SK-N-SH (cell line): ENCODE measurements around the gene LRRC1. TPM values are rescaled to one million over a fixed set of nuclear protein-coding genes. Genes with fewer than 3 reads are reported as not detected.

Experiments used
- CTCF ChIA-PET: fragments of 300-600, 350-600 bp; formaldehyde crosslinking; extraction: SDS; loops from one replicate; lab custom pipeline; 2021; lab: Yijun Ruan, JAX
- POLR2A ChIA-PET: fragments of 350-600 bp; sonication (Branson Sonifier 250); formaldehyde crosslinking; extraction: SDS; loops from one replicate; lab custom pipeline; 2020; ENCODE audit warnings: antibody characterized with exemption, inconsistent platforms; lab: Yijun Ruan, JAX
- DNase-seq: peaks from one replicate; pipeline ENCODE4 v3.0.0; 2012
- H2AFZ ChIP-seq: fragments of 200-600 bp; sonication (generic); 2 replicates; pipeline ENCODE4 v1.8.1; 2016; ENCODE audit warnings: antibody characterized with exemption, mild to moderate bottlenecking, low read depth
- H3F3A ChIP-seq: fragments of 200-600 bp; sonication (generic); replicated peaks from 2 replicates; pipeline ENCODE3; 2016; ENCODE audit warnings: antibody characterized with exemption, mild to moderate bottlenecking; ENCODE audit not compliant: insufficient read depth
- H3K27ac ChIP-seq, 2 experiments: fragments of 200-500 bp in 1 of 2; fragments of 200-600 bp in 1 of 2; sonication (Bioruptor generic) in 1 of 2; sonication (generic), shearing (Covaris generic) in 1 of 2; 2 replicates each; pipeline versions ENCODE4 v1.5.1 to v1.6.1; 2014 to 2016; ENCODE audit warnings: low read depth in 2 of 2, inconsistent platforms in 1 of 2, low read length in 1 of 2, mild to moderate bottlenecking in 1 of 2, mixed read lengths in 1 of 2
- H3K27me3 ChIP-seq: fragments of 200-600 bp; sonication (generic), shearing (Covaris generic); 2 replicates; pipeline ENCODE4 v1.6.1; 2016; ENCODE audit warnings: mixed run types; ENCODE audit not compliant: insufficient read depth
- H3K36me3 ChIP-seq, 2 experiments: fragments of 200-500 bp in 1 of 2; fragments of 200-600 bp in 1 of 2; sonication (Bioruptor generic) in 1 of 2; sonication (generic) in 1 of 2; replicated peaks in 1 of 2; 2 replicates each; pipeline versions ENCODE3 to v1.5.1; 2014 to 2016; ENCODE audit warnings: low read length in 1 of 2, mild to moderate bottlenecking in 1 of 2; ENCODE audit not compliant: insufficient read depth in 2 of 2, control insufficient read depth in 1 of 2
- H3K4me1 ChIP-seq, 2 experiments: fragments of 200-500 bp in 1 of 2; fragments of 200-600 bp in 1 of 2; sonication (Bioruptor generic) in 1 of 2; sonication (generic), shearing (Covaris generic) in 1 of 2; 2 replicates each; pipeline versions ENCODE4 v1.5.1 to v1.6.1; 2014 to 2016; ENCODE audit warnings: low read depth in 1 of 2, low read length in 1 of 2, mixed run types in 1 of 2; ENCODE audit not compliant: insufficient read depth in 2 of 2, control insufficient read depth in 1 of 2
- H3K4me2 ChIP-seq: fragments of 200-600 bp; sonication (generic), shearing (Covaris generic); 2 replicates; pipeline ENCODE4 v1.6.1; 2017; ENCODE audit warnings: mixed run types
- H3K4me3 ChIP-seq, 2 experiments: fragments of 200-500 bp in 1 of 2; fragments of 200-600 bp in 1 of 2; sonication (Bioruptor generic) in 1 of 2; sonication (generic), shearing (Covaris generic) in 1 of 2; 2 replicates each; pipeline versions ENCODE4 v1.5.1 to v1.8.1; 2014 to 2016; ENCODE audit warnings: low read depth in 2 of 2, inconsistent platforms in 1 of 2, low read length in 1 of 2, mild to moderate bottlenecking in 1 of 2, mixed read lengths in 1 of 2, moderate library complexity in 1 of 2
- H3K79me2 ChIP-seq: fragments of 200-600 bp; sonication (generic); 2 replicates; pipeline ENCODE4 v1.8.1; 2017; ENCODE audit warnings: mild to moderate bottlenecking; ENCODE audit not compliant: insufficient read depth
- H3K9ac ChIP-seq: fragments of 200-600 bp; sonication (generic); 2 replicates; pipeline ENCODE4 v1.6.1; 2017; ENCODE audit warnings: mixed run types
- H3K9me2 ChIP-seq: fragments of 200-600 bp; sonication (generic); 2 replicates; pipeline ENCODE4 v1.6.1; 2017; ENCODE audit warnings: mixed run types
- H3K9me3 ChIP-seq: fragments of 200-600 bp; sonication (generic); 2 replicates; pipeline ENCODE4 v1.6.1; 2017; ENCODE audit warnings: mixed run types, mild to moderate bottlenecking, moderate library complexity
- H4K20me1 ChIP-seq: fragments of 200-600 bp; sonication (generic); 2 replicates; pipeline ENCODE4 v1.6.1; 2017; ENCODE audit warnings: mild to moderate bottlenecking, mixed run types; ENCODE audit not compliant: insufficient read depth
- ELF1 ChIP-seq: IDR thresholded peaks from 2 replicates; pipeline ENCODE4 v1.4.0; 2012
- EZH2phosphoT487 ChIP-seq: fragments of 200-600 bp; sonication (generic); IDR thresholded peaks from 2 replicates; pipeline ENCODE4 v1.6.1; 2017; ENCODE audit warnings: low read depth, mixed run types, mild to moderate bottlenecking, antibody characterized with exemption, moderate library complexity, borderline replicate concordance
- FOSL2 ChIP-seq: IDR thresholded peaks from 2 replicates; pipeline ENCODE4 v1.4.0; 2012; ENCODE audit warnings: low read depth, mild to moderate bottlenecking, moderate library complexity, borderline replicate concordance
- FOXM1 ChIP-seq: IDR thresholded peaks from 2 replicates; pipeline ENCODE4 v1.4.0; 2012; ENCODE audit warnings: low read depth, mild to moderate bottlenecking
- GABPA ChIP-seq: IDR thresholded peaks from 2 replicates; pipeline ENCODE4 v1.4.0; 2012; ENCODE audit warnings: low read depth, mild to moderate bottlenecking
- MEF2A ChIP-seq: IDR thresholded peaks from 2 replicates; pipeline ENCODE4 v1.4.0; 2012; ENCODE audit warnings: low read depth, borderline replicate concordance
- MXI1 ChIP-seq: IDR thresholded peaks from 2 replicates; pipeline ENCODE4 v1.6.1; 2012; ENCODE audit warnings: mild to moderate bottlenecking, low read depth, low read length, improper control_type of control experiment
- NRF1 ChIP-seq: IDR thresholded peaks from 2 replicates; pipeline ENCODE4 v1.6.1; 2012; ENCODE audit warnings: low read depth, mild to moderate bottlenecking, low read length
- RAD21 ChIP-seq: IDR thresholded peaks from 2 replicates; pipeline ENCODE4 v1.6.1; 2012; ENCODE audit warnings: mild to moderate bottlenecking, low read length
- RFX5 ChIP-seq: IDR thresholded peaks from 2 replicates; pipeline ENCODE4 v1.6.1; 2012; ENCODE audit warnings: mild to moderate bottlenecking, improper control_type of control experiment, low read length
- RXRA ChIP-seq: IDR thresholded peaks from 2 replicates; pipeline ENCODE4 v1.4.0; 2012; ENCODE audit warnings: low read depth, mild to moderate bottlenecking, borderline replicate concordance
- SIN3A ChIP-seq: IDR thresholded peaks from 2 replicates; pipeline ENCODE4 v1.6.1; 2012; ENCODE audit warnings: low read depth, mild to moderate bottlenecking, low read length, moderate library complexity, borderline replicate concordance
- YY1 ChIP-seq: IDR thresholded peaks from 2 replicates; pipeline ENCODE4 v1.4.0; 2012; ENCODE audit warnings: low read depth, mild to moderate bottlenecking
- WGBS: methylation state at CpG from one replicate; pipeline ENCODE4 v1.1.6; 2017; ENCODE audit warnings: low lambda C conversion rate; 5-methylcytosine and 5-hydroxymethylcytosine counted together
- polyA plus RNA-seq, 3 experiments: library from polyadenylated mRNA; depleted of rRNA; stranded (reverse); fragments of >200 nt; gene quantifications; 2 replicates each; pipeline ENCODE4 v1.2.3, GENCODE V29; 2012
- TF ChIP-seq, protein P1 (sequence below): fragments of 150-350 bp; IDR thresholded peaks from 2 replicates; pipeline ENCODE4 v1.6.1; 2017; ENCODE audit warnings: antibody characterized with exemption, low read length, low read depth, borderline replicate concordance
- TF ChIP-seq, protein P2 (sequence below): fragments of 200-600 bp; sonication (generic); IDR thresholded peaks from 2 replicates; pipeline ENCODE4 v1.6.1; 2017; ENCODE audit warnings: antibody characterized with exemption, mild to moderate bottlenecking, moderate library complexity
- TF ChIP-seq, protein P3 (sequence below): IDR thresholded peaks from 2 replicates; pipeline ENCODE4 v1.4.0; 2012; ENCODE audit warnings: low read depth
- TF ChIP-seq, protein P4 (sequence below): IDR thresholded peaks from 2 replicates; pipeline ENCODE4 v1.4.0; 2012; ENCODE audit warnings: low read depth, borderline replicate concordance

The LRRC1 gene
- polyA plus RNA-seq, 1 of the 3 experiments (the other 2 are of a cell fraction) = 0.84 TPM

DNA sequence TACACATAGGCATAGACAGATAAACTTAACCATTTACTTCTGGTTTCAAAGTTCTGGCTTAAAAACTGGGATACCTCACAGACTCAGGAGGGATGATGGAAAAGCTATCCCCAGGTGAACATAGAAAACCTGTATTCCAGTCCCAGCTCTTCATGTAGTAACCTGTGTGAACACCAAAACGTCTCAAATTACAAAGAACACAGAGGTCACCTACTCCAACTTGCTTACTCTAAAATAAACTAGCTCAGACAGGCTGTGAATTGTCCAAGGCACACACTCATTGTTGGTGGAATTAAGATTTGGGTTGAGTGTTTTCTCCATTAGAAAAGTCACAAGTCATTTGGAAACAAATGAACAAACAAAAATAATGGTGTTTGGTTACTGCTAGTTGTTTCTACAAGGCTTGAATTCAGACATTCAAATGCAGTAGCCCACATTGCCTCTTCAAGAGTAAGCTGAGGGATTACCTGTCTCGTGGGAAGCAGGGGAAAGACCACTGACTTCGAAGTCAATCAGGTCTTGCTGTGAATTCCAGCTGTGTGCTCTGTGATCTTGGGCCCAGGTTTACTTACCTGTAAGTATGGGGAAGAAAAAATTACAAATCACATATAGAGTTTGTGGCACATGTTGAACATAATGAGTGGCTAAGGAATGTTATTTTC is 48.2 kb upstream of the LRRC1 start:
- no peaks in the 10 kb centered on the region for H3K9me2 ChIP-seq
- H3K4me2 ChIP-seq = no peak overlapping the region
- no peak overlapping the region for H3K9ac ChIP-seq
- peaks cover 4% of the 10 kb centered on the region for H3F3A ChIP-seq
- no peak for DNase-seq
- no peaks in the 10 kb centered on the region for H3K4me1 ChIP-seq
- no peaks in the 10 kb centered on the region for H3K27me3 ChIP-seq
- no peaks in the 10 kb centered on the region for H4K20me1 ChIP-seq
- no peak for TF ChIP-seq RFX5
- no peak for TF ChIP-seq FOSL2
- TF ChIP-seq, protein P1, sequence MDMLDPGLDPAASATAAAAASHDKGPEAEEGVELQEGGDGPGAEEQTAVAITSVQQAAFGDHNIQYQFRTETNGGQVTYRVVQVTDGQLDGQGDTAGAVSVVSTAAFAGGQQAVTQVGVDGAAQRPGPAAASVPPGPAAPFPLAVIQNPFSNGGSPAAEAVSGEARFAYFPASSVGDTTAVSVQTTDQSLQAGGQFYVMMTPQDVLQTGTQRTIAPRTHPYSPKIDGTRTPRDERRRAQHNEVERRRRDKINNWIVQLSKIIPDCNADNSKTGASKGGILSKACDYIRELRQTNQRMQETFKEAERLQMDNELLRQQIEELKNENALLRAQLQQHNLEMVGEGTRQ = no peak
- TF ChIP-seq ELF1 = no peak
- TF ChIP-seq, protein P2, sequence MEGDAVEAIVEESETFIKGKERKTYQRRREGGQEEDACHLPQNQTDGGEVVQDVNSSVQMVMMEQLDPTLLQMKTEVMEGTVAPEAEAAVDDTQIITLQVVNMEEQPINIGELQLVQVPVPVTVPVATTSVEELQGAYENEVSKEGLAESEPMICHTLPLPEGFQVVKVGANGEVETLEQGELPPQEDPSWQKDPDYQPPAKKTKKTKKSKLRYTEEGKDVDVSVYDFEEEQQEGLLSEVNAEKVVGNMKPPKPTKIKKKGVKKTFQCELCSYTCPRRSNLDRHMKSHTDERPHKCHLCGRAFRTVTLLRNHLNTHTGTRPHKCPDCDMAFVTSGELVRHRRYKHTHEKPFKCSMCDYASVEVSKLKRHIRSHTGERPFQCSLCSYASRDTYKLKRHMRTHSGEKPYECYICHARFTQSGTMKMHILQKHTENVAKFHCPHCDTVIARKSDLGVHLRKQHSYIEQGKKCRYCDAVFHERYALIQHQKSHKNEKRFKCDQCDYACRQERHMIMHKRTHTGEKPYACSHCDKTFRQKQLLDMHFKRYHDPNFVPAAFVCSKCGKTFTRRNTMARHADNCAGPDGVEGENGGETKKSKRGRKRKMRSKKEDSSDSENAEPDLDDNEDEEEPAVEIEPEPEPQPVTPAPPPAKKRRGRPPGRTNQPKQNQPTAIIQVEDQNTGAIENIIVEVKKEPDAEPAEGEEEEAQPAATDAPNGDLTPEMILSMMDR = no peak
- no peak for TF ChIP-seq RXRA
- TF ChIP-seq MEF2A = no peak
- TF ChIP-seq YY1 = no peak
- TF ChIP-seq EZH2phosphoT487 = no peak
- TF ChIP-seq GABPA = no peak
- TF ChIP-seq, protein P3, sequence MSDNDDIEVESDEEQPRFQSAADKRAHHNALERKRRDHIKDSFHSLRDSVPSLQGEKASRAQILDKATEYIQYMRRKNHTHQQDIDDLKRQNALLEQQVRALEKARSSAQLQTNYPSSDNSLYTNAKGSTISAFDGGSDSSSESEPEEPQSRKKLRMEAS = no peak
- no peak for TF ChIP-seq RAD21
- no peak for TF ChIP-seq SIN3A
- no peak for TF ChIP-seq FOXM1
- no peak for TF ChIP-seq NRF1
- TF ChIP-seq, protein P4, sequence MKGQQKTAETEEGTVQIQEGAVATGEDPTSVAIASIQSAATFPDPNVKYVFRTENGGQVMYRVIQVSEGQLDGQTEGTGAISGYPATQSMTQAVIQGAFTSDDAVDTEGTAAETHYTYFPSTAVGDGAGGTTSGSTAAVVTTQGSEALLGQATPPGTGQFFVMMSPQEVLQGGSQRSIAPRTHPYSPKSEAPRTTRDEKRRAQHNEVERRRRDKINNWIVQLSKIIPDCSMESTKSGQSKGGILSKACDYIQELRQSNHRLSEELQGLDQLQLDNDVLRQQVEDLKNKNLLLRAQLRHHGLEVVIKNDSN = no peak
- no peak for TF ChIP-seq MXI1
- WGBS = 4% methylated on average over 3 of the region's 3 CpGs
- no peaks in the 10 kb centered on the region for H3K9me3 ChIP-seq
- POLR2A ChIA-PET = no interaction called here
- no peaks in the 10 kb centered on the region for H3K79me2 ChIP-seq
- CTCF ChIA-PET = interaction anchor here (1.0 to 1.7 kb wide), 3 partner anchors 14 to 21 kb away, joined by 3 to 6 read pairs (median 4); no protein-coding TSS in a partner anchor
- H3K4me3 ChIP-seq = no peak overlapping the region
- H2AFZ ChIP-seq = no peak overlapping the region
- no peaks in the 10 kb centered on the region for H3K36me3 ChIP-seq
- H3K27ac ChIP-seq = no peak overlapping the region
